Suprapubic skin (tissue), 4 donors: ENCODE data around the gene LRRC75A.

Experiments
- CTCF ChIP-seq, 2 donors: fragments of 200-600 bp in 1 of 2; fragments of 450-650 bp in 1 of 2; sonication (generic) in 1 of 2; IDR thresholded peaks; one replicate each; pipeline ENCODE4 v1.5.1; 2016 to 2019; ENCODE audit warnings: antibody characterized with exemption in 2 of 2, mild to moderate bottlenecking in 1 of 2, moderate library complexity in 1 of 2
- POLR2A ChIP-seq, 2 donors: fragments of 450-650 bp; IDR thresholded peaks; one replicate each; pipeline ENCODE4 v1.6.1; 2017; ENCODE audit warnings: antibody characterized with exemption in 2 of 2, mild to moderate bottlenecking in 2 of 2, moderate library complexity in 2 of 2
- POLR2AphosphoS5 ChIP-seq, 3 donors: sonication (generic); formaldehyde crosslinking; IDR thresholded peaks; one replicate each; pipeline ENCODE4 v1.6.1; 2017; ENCODE audit warnings: antibody characterized with exemption in 3 of 3

- TF ChIP-seq CTCF (IDR thresholded peaks at IDR 0.05), result no peak
- TF ChIP-seq POLR2AphosphoS5 (IDR thresholded peaks at IDR 0.05), result no peak
- TF ChIP-seq POLR2A (IDR thresholded peaks at IDR 0.05), result no peak
These were observed 69.6 kb downstream of the LRRC75A start for GRCh38 chr17:16422416-16422815.
